H1 (cell line): ENCODE data around the gene HADHB. TPM values are rescaled to one million over a fixed set of nuclear protein-coding genes. Genes with fewer than 3 reads are reported as not detected.

Experiments used
- CTCF ChIA-PET: fragments of 300-600 bp; sonication (Branson Sonifier 250); formaldehyde crosslinking; loops from one replicate; lab custom pipeline; 2021; ENCODE audit not compliant: partially characterized antibody; lab: Charles Lee
- POLR2A ChIA-PET: fragments of 300-600 bp; sonication (Branson Sonifier 250); formaldehyde crosslinking; loops from one replicate; lab custom pipeline; 2021; ENCODE audit warnings: inconsistent platforms; ENCODE audit not compliant: partially characterized antibody; lab: Charles Lee
- DNase-seq, 2 experiments: peaks; one replicate each; pipeline versions ENCODE4 v3.0.0 to v3.0.0-alpha.2; 2010 to 2022; ENCODE audit warnings: low spot score in 2 of 2, low read depth in 1 of 2, mixed read lengths in 1 of 2
- FAIRE-seq: peaks from 2 replicates; lab custom pipeline; 2011; peaks lifted over from hg19 to GRCh38; lab: Jason Lieb, UNC
- H2AFZ ChIP-seq: 2 replicates; pipeline ENCODE4 v1.8.1; 2012; ENCODE audit warnings: low read length, inconsistent platforms
- H2AK5ac ChIP-seq: 2 replicates; pipeline ENCODE4 v1.6.1; 2013; ENCODE audit warnings: low read depth, low read length
- H2BK120ac ChIP-seq: replicated peaks from 2 replicates; pipeline ENCODE3; 2013; ENCODE audit warnings: low read depth, low read length, inconsistent platforms
- H2BK12ac ChIP-seq: 2 replicates; pipeline ENCODE4 v1.6.1; 2013; ENCODE audit warnings: low read depth, low read length
- H2BK15ac ChIP-seq: 2 replicates; pipeline ENCODE4 v1.6.1; 2013; ENCODE audit warnings: low read length
- H2BK20ac ChIP-seq: 2 replicates; pipeline ENCODE4 v1.6.1; 2013; ENCODE audit warnings: low read length
- H2BK5ac ChIP-seq: 2 replicates; pipeline ENCODE4 v1.6.1; 2013; ENCODE audit warnings: low read depth, low read length
- H3K14ac ChIP-seq: 2 replicates; pipeline ENCODE4 v1.6.1; 2013; ENCODE audit warnings: inconsistent platforms; ENCODE audit not compliant: insufficient read length
- H3K18ac ChIP-seq: 2 replicates; pipeline ENCODE4 v1.6.1; 2013; ENCODE audit warnings: low read length; ENCODE audit errors: extremely low read depth
- H3K23ac ChIP-seq: 2 replicates; pipeline ENCODE4 v1.6.1; 2013; ENCODE audit warnings: inconsistent platforms; ENCODE audit not compliant: insufficient read length
- H3K23me2 ChIP-seq: 2 replicates; pipeline ENCODE4 v1.6.1; 2013; ENCODE audit warnings: low read depth, low read length
- H3K27ac ChIP-seq: 2 replicates; pipeline ENCODE4 v1.6.1; 2011; ENCODE audit warnings: low read depth, low read length, inconsistent platforms
- H3K27me3 ChIP-seq, 4 experiments: replicated peaks in 1 of 4; 1 replicate in 1 of 4; 2 replicates in 3 of 4; pipeline versions ENCODE4 v1.6.1 to v1.8.1; 2011 to 2013; ENCODE audit warnings: low read length in 3 of 4, mild to moderate bottlenecking in 3 of 4, inconsistent platforms in 2 of 4, mixed read lengths in 2 of 4, moderate library complexity in 1 of 4; ENCODE audit not compliant: control insufficient read depth in 3 of 4, insufficient read depth in 3 of 4; ENCODE audit errors: extremely low read depth in 1 of 4
- H3K36me3 ChIP-seq, 4 experiments: 2 replicates each; pipeline versions ENCODE4 v1.6.1 to v1.8.1; 2011 to 2013; ENCODE audit warnings: mild to moderate bottlenecking in 4 of 4, low read length in 3 of 4, moderate library complexity in 2 of 4, control low read depth in 1 of 4, inconsistent platforms in 1 of 4; ENCODE audit not compliant: insufficient read depth in 4 of 4, control insufficient read depth in 2 of 4
- H3K4ac ChIP-seq: replicated peaks from 2 replicates; pipeline ENCODE3; 2013; ENCODE audit warnings: low read length, low read depth, mixed read lengths, inconsistent platforms; ENCODE audit not compliant: insufficient read length
- H3K4me1 ChIP-seq, 4 experiments: replicated peaks in 1 of 4; 1 replicate in 1 of 4; 2 replicates in 3 of 4; pipeline versions ENCODE4 v1.6.1 to v1.8.1; 2011 to 2013; ENCODE audit warnings: low read length in 3 of 4, inconsistent platforms in 2 of 4, mixed read lengths in 1 of 4; ENCODE audit not compliant: insufficient read depth in 4 of 4, control insufficient read depth in 3 of 4
- H3K4me2 ChIP-seq, 2 experiments: 2 replicates each; pipeline versions ENCODE4 v1.6.1 to v1.8.1; 2011 to 2013; ENCODE audit warnings: low read depth in 2 of 2, low read length in 2 of 2, control low read depth in 1 of 2, inconsistent platforms in 1 of 2, mild to moderate bottlenecking in 1 of 2; ENCODE audit not compliant: insufficient read depth in 1 of 2
- H3K4me3 ChIP-seq, 4 experiments: fragments of 200-600, 300-600 bp in 1 of 4; sonication (generic), shearing (Covaris generic), sonication (Bioruptor Twin) in 1 of 4; 2 replicates each; pipeline versions ENCODE4 v1.5.1 to v1.8.1; 2011 to 2016; ENCODE audit warnings: low read length in 4 of 4, low read depth in 3 of 4, control low read depth in 2 of 4, inconsistent platforms in 2 of 4, mild to moderate bottlenecking in 2 of 4, mixed read lengths in 1 of 4, moderate library complexity in 1 of 4; ENCODE audit not compliant: insufficient read depth in 2 of 4; ENCODE audit errors: extremely low read depth in 1 of 4
- H3K56ac ChIP-seq: replicated peaks from 2 replicates; pipeline ENCODE3; 2013; ENCODE audit warnings: low read depth, mild to moderate bottlenecking, mixed read lengths, low read length, inconsistent platforms; ENCODE audit not compliant: insufficient read length
- H3K79me1 ChIP-seq: 2 replicates; pipeline ENCODE4 v1.6.1; 2013; ENCODE audit warnings: low read depth, low read length, control low read depth
- H3K79me2 ChIP-seq, 2 experiments: 2 replicates each; pipeline versions ENCODE4 v1.6.1 to v1.8.1; 2012 to 2013; ENCODE audit warnings: low read length in 2 of 2, mild to moderate bottlenecking in 2 of 2, inconsistent platforms in 1 of 2; ENCODE audit not compliant: insufficient read depth in 2 of 2, control insufficient read depth in 1 of 2
- H3K9ac ChIP-seq, 4 experiments: replicated peaks in 1 of 4; 1 replicate in 1 of 4; 2 replicates in 3 of 4; pipeline versions ENCODE4 v1.6.1 to v1.8.1; 2011 to 2013; ENCODE audit warnings: low read depth in 3 of 4, low read length in 3 of 4, control low read depth in 2 of 4, mild to moderate bottlenecking in 2 of 4, moderate library complexity in 2 of 4, inconsistent platforms in 1 of 4; ENCODE audit errors: extremely low read depth in 1 of 4
- H3K9me3 ChIP-seq, 2 experiments: 2 replicates each; pipeline versions ENCODE4 v1.6.1 to v1.8.1; 2012 to 2013; ENCODE audit warnings: mild to moderate bottlenecking in 2 of 2, moderate library complexity in 2 of 2, control low read depth in 1 of 2, inconsistent platforms in 1 of 2, low read depth in 1 of 2, low read length in 1 of 2, mixed read lengths in 1 of 2; ENCODE audit not compliant: insufficient read depth in 2 of 2
- H4K20me1 ChIP-seq, 2 experiments: replicated peaks in 1 of 2; 2 replicates each; pipeline versions ENCODE3 to v1.8.1; 2011 to 2013; ENCODE audit warnings: inconsistent platforms in 2 of 2, low read length in 2 of 2, mild to moderate bottlenecking in 1 of 2; ENCODE audit not compliant: insufficient read depth in 2 of 2, control insufficient read depth in 1 of 2
- H4K5ac ChIP-seq: 2 replicates; pipeline ENCODE4 v1.6.1; 2013; ENCODE audit warnings: low read length, low read depth, mixed read lengths, inconsistent platforms; ENCODE audit not compliant: insufficient read length
- H4K8ac ChIP-seq: 2 replicates; pipeline ENCODE4 v1.8.0; 2013; ENCODE audit warnings: mild to moderate bottlenecking, moderate library complexity, low read length, inconsistent platforms; ENCODE audit not compliant: insufficient read depth; ENCODE audit errors: extremely low read depth
- H4K91ac ChIP-seq: replicated peaks from 2 replicates; pipeline ENCODE3; 2013; ENCODE audit warnings: low read length, mixed read lengths, inconsistent platforms; ENCODE audit not compliant: insufficient read length
- ATF3 ChIP-seq: IDR thresholded peaks from 2 replicates; pipeline ENCODE4 v1.6.1; 2011; ENCODE audit warnings: low read depth, mild to moderate bottlenecking, low read length; ENCODE audit not compliant: insufficient read depth
- CTBP2 ChIP-seq: IDR thresholded peaks from 2 replicates; pipeline ENCODE4 v1.7.0; 2011; ENCODE audit warnings: borderline replicate concordance, mild to moderate bottlenecking, moderate library complexity, mixed read lengths, low read length; ENCODE audit not compliant: insufficient read depth, insufficient read length
- NRF1 ChIP-seq: IDR thresholded peaks from 2 replicates; pipeline ENCODE4 v1.6.1; 2011; ENCODE audit warnings: mild to moderate bottlenecking, low read depth, low read length, improper control_type of control experiment
- POLR2A ChIP-seq, 2 experiments: IDR thresholded peaks; 1 replicate in 1 of 2; 2 replicates in 1 of 2; pipeline ENCODE4 v1.6.1; 2011; ENCODE audit warnings: low read depth in 2 of 2, low read length in 2 of 2, mild to moderate bottlenecking in 2 of 2; ENCODE audit errors: control extremely low read depth in 1 of 2
- SP2 ChIP-seq: IDR thresholded peaks from 2 replicates; pipeline ENCODE4 v1.6.1; 2012; ENCODE audit warnings: mild to moderate bottlenecking, low read length, inconsistent platforms
- TAF7 ChIP-seq: optimal IDR thresholded peaks from 2 replicates; pipeline ENCODE3; 2011; ENCODE audit warnings: low read depth, mild to moderate bottlenecking, inconsistent platforms, low read length, moderate library complexity, borderline replicate concordance
- WGBS, 2 experiments: shearing (Covaris generic) in 1 of 2; methylation state at CpG; one replicate each; pipeline versions ENCODE4 v1.1.6 to v1.1.7; 2013 to 2015; ENCODE audit warnings: low lambda C conversion rate in 2 of 2, mixed read lengths in 2 of 2, inconsistent platforms in 1 of 2, low coverage in 1 of 2, missing lambda C conversion rate in 1 of 2; ENCODE audit not compliant: insufficient replicate concordance in 2 of 2, insufficient coverage in 1 of 2, insufficient read length in 1 of 2; ENCODE audit errors: extremely low coverage in 1 of 2, missing lambda C conversion rate in 1 of 2; 5-methylcytosine and 5-hydroxymethylcytosine counted together
- polyA plus RNA-seq, 7 experiments: library from polyadenylated mRNA; depleted of rRNA in 3 of 7; stranded (reverse) in 5 of 7; unstranded in 2 of 7; fragments of >200 nt in 5 of 7; fragments of 200-250 nt in 2 of 7; gene quantifications; 1 replicate in 5 of 7; 2 replicates in 1 of 7; 4 replicates in 1 of 7; pipeline versions ENCODE4 v1.2.1 to v1.2.3, GENCODE V29; 2011 to 2013; ENCODE audit warnings: missing spikeins in 2 of 7, mixed read lengths in 2 of 7
- total RNA-seq: library from RNA; stranded (reverse); fragmentation: NEBNext Ultra II Directional; extraction: Animal tissue kit (Norgen Biotek cat#: 25700); gene quantifications from 2 replicates; pipeline ENCODE4 v1.2.1, GENCODE V29; 2021

Gene HADHB
- total and polyA plus RNA-seq, 2 of the 8 experiments (the other 6 are each of a cell fraction or from before 2014, with no cell fraction given), result 47.7 to 52.3 TPM

GRCh38 chr2:26269571-26270158, 24.9 kb downstream of the HADHB start:
- CTCF ChIA-PET, result interaction anchor here (0.7 to 1.1 kb wide), 3 partner anchors 12 to 267 kb away, joined by 3 read pairs; no protein-coding TSS in a partner anchor

More at GRCh38 chr2:26269571-26270158, 24.9 kb downstream of the HADHB start:
- no peak overlapping the region for H3K4ac ChIP-seq
- no peak overlapping the region for H2AK5ac ChIP-seq
- H2BK5ac ChIP-seq, result no peak overlapping the region
- H2BK20ac ChIP-seq, result no peak overlapping the region
- H3K9me3 ChIP-seq, result no peaks in the 10 kb centered on the region
- no peak overlapping the region for H3K23ac ChIP-seq
- no peaks in the 10 kb centered on the region for H3K23me2 ChIP-seq
- no peak for DNase-seq
- H4K91ac ChIP-seq, result no peak overlapping the region
- H4K5ac ChIP-seq, result no peak overlapping the region
- no peak overlapping the region for H3K14ac ChIP-seq
- TF ChIP-seq CTBP2, result no peak
- no peak for TF ChIP-seq TAF7
- no peak for TF ChIP-seq POLR2A (IDR thresholded peaks at IDR 0.05; ENCODE audit: control extremely low read depth in 1 of 2, low read depth in 2 of 2, low read length in 2 of 2)
- TF ChIP-seq SP2, result no peak
- no peak for TF ChIP-seq ATF3
- TF ChIP-seq NRF1, result no peak
- H3K79me2 ChIP-seq, result no peaks in the 10 kb centered on the region
- no peak overlapping the region for H2AFZ ChIP-seq
- no peak overlapping the region for H3K9ac ChIP-seq
- H3K4me1 ChIP-seq, result no peaks in the 10 kb centered on the region
- H3K27me3 ChIP-seq, result peaks cover 0 to 1% (median 0%) of the 10 kb centered on the region in 4 experiments; a peak in 1 of 7 replicates
- peaks cover 0 to 6% (median 3%) of the 10 kb centered on the region in 4 experiments; a peak in 4 of 8 replicates for H3K36me3 ChIP-seq
- no peak overlapping the region for H2BK120ac ChIP-seq
- no peak for FAIRE-seq
- peaks cover 0 to 2% of the 10 kb centered on the region in 2 experiments for H4K20me1 ChIP-seq
- POLR2A ChIA-PET, result interaction anchor here (1.0 to 2.0 kb wide), 4 partner anchors 10 to 33 kb away, joined by 3 to 4 read pairs (median 3); no protein-coding TSS in a partner anchor
- no peak overlapping the region for H2BK15ac ChIP-seq
- 92% methylated on average over 6 of the region's 6 CpGs; no CpG with 5 or more reads in 1 of the 2 experiments for WGBS, 2 experiments
- no peak overlapping the region for H2BK12ac ChIP-seq
- H3K18ac ChIP-seq, result no peak overlapping the region
- no peaks in the 10 kb centered on the region for H3K79me1 ChIP-seq
- H3K4me2 ChIP-seq, result no peak overlapping the region
- H3K56ac ChIP-seq, result no peak overlapping the region
- no peak overlapping the region for H3K4me3 ChIP-seq
- no peak overlapping the region for H3K27ac ChIP-seq
- H4K8ac ChIP-seq, result no peak overlapping the region
